H1 (cell line): ENCODE data around the gene SLC25A34. TPM values are rescaled to one million over a fixed set of nuclear protein-coding genes. Genes with fewer than 3 reads are reported as not detected.

Source experiments
- CTCF ChIA-PET: fragments of 300-600 bp; sonication (Branson Sonifier 250); formaldehyde crosslinking; loops from one replicate; lab custom pipeline; 2021; ENCODE audit not compliant: partially characterized antibody; lab: Charles Lee
- POLR2A ChIA-PET: fragments of 300-600 bp; sonication (Branson Sonifier 250); formaldehyde crosslinking; loops from one replicate; lab custom pipeline; 2021; ENCODE audit warnings: inconsistent platforms; ENCODE audit not compliant: partially characterized antibody; lab: Charles Lee
- DNase-seq, 2 experiments: peaks; one replicate each; pipeline versions ENCODE4 v3.0.0 to v3.0.0-alpha.2; 2010 to 2022; ENCODE audit warnings: low spot score in 2 of 2, low read depth in 1 of 2, mixed read lengths in 1 of 2
- FAIRE-seq: peaks from 2 replicates; lab custom pipeline; 2011; peaks lifted over from hg19 to GRCh38; lab: Jason Lieb, UNC
- H2AFZ ChIP-seq: 2 replicates; pipeline ENCODE4 v1.8.1; 2012; ENCODE audit warnings: low read length, inconsistent platforms
- H2AK5ac ChIP-seq: 2 replicates; pipeline ENCODE4 v1.6.1; 2013; ENCODE audit warnings: low read depth, low read length
- H2BK120ac ChIP-seq: replicated peaks from 2 replicates; pipeline ENCODE3; 2013; ENCODE audit warnings: low read depth, low read length, inconsistent platforms
- H2BK12ac ChIP-seq: 2 replicates; pipeline ENCODE4 v1.6.1; 2013; ENCODE audit warnings: low read depth, low read length
- H2BK15ac ChIP-seq: 2 replicates; pipeline ENCODE4 v1.6.1; 2013; ENCODE audit warnings: low read length
- H2BK20ac ChIP-seq: 2 replicates; pipeline ENCODE4 v1.6.1; 2013; ENCODE audit warnings: low read length
- H2BK5ac ChIP-seq: 2 replicates; pipeline ENCODE4 v1.6.1; 2013; ENCODE audit warnings: low read depth, low read length
- H3K14ac ChIP-seq: 2 replicates; pipeline ENCODE4 v1.6.1; 2013; ENCODE audit warnings: inconsistent platforms; ENCODE audit not compliant: insufficient read length
- H3K18ac ChIP-seq: 2 replicates; pipeline ENCODE4 v1.6.1; 2013; ENCODE audit warnings: low read length; ENCODE audit errors: extremely low read depth
- H3K23ac ChIP-seq: 2 replicates; pipeline ENCODE4 v1.6.1; 2013; ENCODE audit warnings: inconsistent platforms; ENCODE audit not compliant: insufficient read length
- H3K23me2 ChIP-seq: 2 replicates; pipeline ENCODE4 v1.6.1; 2013; ENCODE audit warnings: low read depth, low read length
- H3K27ac ChIP-seq: 2 replicates; pipeline ENCODE4 v1.6.1; 2011; ENCODE audit warnings: low read depth, low read length, inconsistent platforms
- H3K27me3 ChIP-seq, 4 experiments: replicated peaks in 1 of 4; 1 replicate in 1 of 4; 2 replicates in 3 of 4; pipeline versions ENCODE4 v1.6.1 to v1.8.1; 2011 to 2013; ENCODE audit warnings: low read length in 3 of 4, mild to moderate bottlenecking in 3 of 4, inconsistent platforms in 2 of 4, mixed read lengths in 2 of 4, moderate library complexity in 1 of 4; ENCODE audit not compliant: control insufficient read depth in 3 of 4, insufficient read depth in 3 of 4; ENCODE audit errors: extremely low read depth in 1 of 4
- H3K36me3 ChIP-seq, 4 experiments: 2 replicates each; pipeline versions ENCODE4 v1.6.1 to v1.8.1; 2011 to 2013; ENCODE audit warnings: mild to moderate bottlenecking in 4 of 4, low read length in 3 of 4, moderate library complexity in 2 of 4, control low read depth in 1 of 4, inconsistent platforms in 1 of 4; ENCODE audit not compliant: insufficient read depth in 4 of 4, control insufficient read depth in 2 of 4
- H3K4ac ChIP-seq: replicated peaks from 2 replicates; pipeline ENCODE3; 2013; ENCODE audit warnings: low read length, low read depth, mixed read lengths, inconsistent platforms; ENCODE audit not compliant: insufficient read length
- H3K4me1 ChIP-seq, 4 experiments: replicated peaks in 1 of 4; 1 replicate in 1 of 4; 2 replicates in 3 of 4; pipeline versions ENCODE4 v1.6.1 to v1.8.1; 2011 to 2013; ENCODE audit warnings: low read length in 3 of 4, inconsistent platforms in 2 of 4, mixed read lengths in 1 of 4; ENCODE audit not compliant: insufficient read depth in 4 of 4, control insufficient read depth in 3 of 4
- H3K4me2 ChIP-seq, 2 experiments: 2 replicates each; pipeline versions ENCODE4 v1.6.1 to v1.8.1; 2011 to 2013; ENCODE audit warnings: low read depth in 2 of 2, low read length in 2 of 2, control low read depth in 1 of 2, inconsistent platforms in 1 of 2, mild to moderate bottlenecking in 1 of 2; ENCODE audit not compliant: insufficient read depth in 1 of 2
- H3K4me3 ChIP-seq, 4 experiments: fragments of 200-600, 300-600 bp in 1 of 4; sonication (generic), shearing (Covaris generic), sonication (Bioruptor Twin) in 1 of 4; 2 replicates each; pipeline versions ENCODE4 v1.5.1 to v1.8.1; 2011 to 2016; ENCODE audit warnings: low read length in 4 of 4, low read depth in 3 of 4, control low read depth in 2 of 4, inconsistent platforms in 2 of 4, mild to moderate bottlenecking in 2 of 4, mixed read lengths in 1 of 4, moderate library complexity in 1 of 4; ENCODE audit not compliant: insufficient read depth in 2 of 4; ENCODE audit errors: extremely low read depth in 1 of 4
- H3K56ac ChIP-seq: replicated peaks from 2 replicates; pipeline ENCODE3; 2013; ENCODE audit warnings: low read depth, mild to moderate bottlenecking, mixed read lengths, low read length, inconsistent platforms; ENCODE audit not compliant: insufficient read length
- H3K79me1 ChIP-seq: 2 replicates; pipeline ENCODE4 v1.6.1; 2013; ENCODE audit warnings: low read depth, low read length, control low read depth
- H3K79me2 ChIP-seq, 2 experiments: 2 replicates each; pipeline versions ENCODE4 v1.6.1 to v1.8.1; 2012 to 2013; ENCODE audit warnings: low read length in 2 of 2, mild to moderate bottlenecking in 2 of 2, inconsistent platforms in 1 of 2; ENCODE audit not compliant: insufficient read depth in 2 of 2, control insufficient read depth in 1 of 2
- H3K9ac ChIP-seq, 4 experiments: replicated peaks in 1 of 4; 1 replicate in 1 of 4; 2 replicates in 3 of 4; pipeline versions ENCODE4 v1.6.1 to v1.8.1; 2011 to 2013; ENCODE audit warnings: low read depth in 3 of 4, low read length in 3 of 4, control low read depth in 2 of 4, mild to moderate bottlenecking in 2 of 4, moderate library complexity in 2 of 4, inconsistent platforms in 1 of 4; ENCODE audit errors: extremely low read depth in 1 of 4
- H3K9me3 ChIP-seq, 2 experiments: 2 replicates each; pipeline versions ENCODE4 v1.6.1 to v1.8.1; 2012 to 2013; ENCODE audit warnings: mild to moderate bottlenecking in 2 of 2, moderate library complexity in 2 of 2, control low read depth in 1 of 2, inconsistent platforms in 1 of 2, low read depth in 1 of 2, low read length in 1 of 2, mixed read lengths in 1 of 2; ENCODE audit not compliant: insufficient read depth in 2 of 2
- H4K20me1 ChIP-seq, 2 experiments: replicated peaks in 1 of 2; 2 replicates each; pipeline versions ENCODE3 to v1.8.1; 2011 to 2013; ENCODE audit warnings: inconsistent platforms in 2 of 2, low read length in 2 of 2, mild to moderate bottlenecking in 1 of 2; ENCODE audit not compliant: insufficient read depth in 2 of 2, control insufficient read depth in 1 of 2
- H4K5ac ChIP-seq: 2 replicates; pipeline ENCODE4 v1.6.1; 2013; ENCODE audit warnings: low read length, low read depth, mixed read lengths, inconsistent platforms; ENCODE audit not compliant: insufficient read length
- H4K8ac ChIP-seq: 2 replicates; pipeline ENCODE4 v1.8.0; 2013; ENCODE audit warnings: mild to moderate bottlenecking, moderate library complexity, low read length, inconsistent platforms; ENCODE audit not compliant: insufficient read depth; ENCODE audit errors: extremely low read depth
- H4K91ac ChIP-seq: replicated peaks from 2 replicates; pipeline ENCODE3; 2013; ENCODE audit warnings: low read length, mixed read lengths, inconsistent platforms; ENCODE audit not compliant: insufficient read length
- CREB1 ChIP-seq: IDR thresholded peaks from 2 replicates; pipeline ENCODE4 v1.6.1; 2012; ENCODE audit warnings: inconsistent platforms
- POLR2A ChIP-seq, 2 experiments: IDR thresholded peaks; 1 replicate in 1 of 2; 2 replicates in 1 of 2; pipeline ENCODE4 v1.6.1; 2011; ENCODE audit warnings: low read depth in 2 of 2, low read length in 2 of 2, mild to moderate bottlenecking in 2 of 2; ENCODE audit errors: control extremely low read depth in 1 of 2
- SRF ChIP-seq: IDR thresholded peaks from 2 replicates; pipeline ENCODE4 v1.6.1; 2011; ENCODE audit warnings: mild to moderate bottlenecking, low read depth, low read length, moderate library complexity
- TAF1 ChIP-seq: IDR thresholded peaks from 2 replicates; pipeline ENCODE4 v1.6.1; 2011; ENCODE audit warnings: mild to moderate bottlenecking, low read depth, low read length
- WGBS, 2 experiments: shearing (Covaris generic) in 1 of 2; methylation state at CpG; one replicate each; pipeline versions ENCODE4 v1.1.6 to v1.1.7; 2013 to 2015; ENCODE audit warnings: low lambda C conversion rate in 2 of 2, mixed read lengths in 2 of 2, inconsistent platforms in 1 of 2, low coverage in 1 of 2, missing lambda C conversion rate in 1 of 2; ENCODE audit not compliant: insufficient replicate concordance in 2 of 2, insufficient coverage in 1 of 2, insufficient read length in 1 of 2; ENCODE audit errors: extremely low coverage in 1 of 2, missing lambda C conversion rate in 1 of 2; 5-methylcytosine and 5-hydroxymethylcytosine counted together
- polyA plus RNA-seq, 7 experiments: library from polyadenylated mRNA; depleted of rRNA in 3 of 7; stranded (reverse) in 5 of 7; unstranded in 2 of 7; fragments of >200 nt in 5 of 7; fragments of 200-250 nt in 2 of 7; gene quantifications; 1 replicate in 5 of 7; 2 replicates in 1 of 7; 4 replicates in 1 of 7; pipeline versions ENCODE4 v1.2.1 to v1.2.3, GENCODE V29; 2011 to 2013; ENCODE audit warnings: missing spikeins in 2 of 7, mixed read lengths in 2 of 7
- total RNA-seq: library from RNA; stranded (reverse); fragmentation: NEBNext Ultra II Directional; extraction: Animal tissue kit (Norgen Biotek cat#: 25700); gene quantifications from 2 replicates; pipeline ENCODE4 v1.2.1, GENCODE V29; 2021

Gene SLC25A34
- total and polyA plus RNA-seq, 2 of the 8 experiments (the other 6 are each of a cell fraction or from before 2014, with no cell fraction given), result 0.48 to 0.62 TPM

DNA sequence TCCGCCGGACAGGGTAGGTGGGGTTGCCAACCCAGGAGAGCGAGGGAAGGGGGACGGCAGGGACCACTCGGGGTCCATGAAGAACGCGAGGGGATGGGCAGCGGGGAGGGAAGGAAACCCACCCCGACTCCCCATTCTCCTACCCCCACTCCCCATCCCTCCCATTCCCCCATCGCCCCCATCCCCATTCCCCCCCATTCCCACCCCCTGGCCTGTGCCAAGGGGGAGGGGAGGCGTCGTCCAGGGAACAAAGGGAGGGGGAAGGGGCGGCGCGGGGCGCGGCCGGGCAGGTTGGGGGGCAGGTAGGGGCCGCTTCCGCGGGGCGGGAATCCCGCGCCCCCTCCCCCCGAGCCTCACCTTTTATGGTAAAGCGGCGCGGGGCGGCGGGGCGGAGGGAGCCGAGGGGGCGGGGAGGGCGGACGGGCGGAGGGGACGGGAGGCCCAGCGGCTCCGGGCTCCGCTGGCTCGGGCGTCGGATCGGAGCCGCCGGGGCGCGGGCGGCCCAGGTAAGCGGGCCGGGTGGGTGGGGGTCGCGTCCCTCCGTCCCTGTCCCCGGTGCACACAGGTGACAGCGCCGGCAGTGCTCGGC lies 22.4 kb downstream of the SLC25A34 start, which contains the start of gene FBLIM1:
FBLIM1 (plus strand) TSS at position 453 of the 589 bp plus-strand sequence. CDS start 6,189 bp downstream, outside the sequence.
- Histone ChIP-seq H2BK5ac (peak within 1 kb of the TSS; percentile 60; the same call in 1 of the 2 replicates), H4K91ac (peak within 1 kb of the TSS; percentile 22), H3K36me3 (no peaks in the 10 kb centered on the region), H3K18ac (peak within 1 kb of the TSS; percentile 72), H3K4me1 (peaks cover 14 to 37% (median 30%) of the 10 kb centered on the region in 4 experiments), H2BK15ac (0 out of 2 replicates have a peak within 1 kb of the TSS, but pooled peaks have one; percentile 90), H2AK5ac (no peak within 1 kb of the TSS), H4K8ac (peak within 1 kb of the TSS; percentile 77), H3K23ac (no peak within 1 kb of the TSS), H4K5ac (peak within 1 kb of the TSS; percentile 86), H3K9ac (peak within 1 kb of the TSS; percentile 70 to 81 (median 79)), H3K56ac (peak within 1 kb of the TSS; percentile 74), H3K23me2 (peaks cover 10% of the 10 kb centered on the region; the same call in 1 of the 2 replicates), H2BK12ac (peak within 1 kb of the TSS; percentile 77; the same call in 1 of the 2 replicates), H3K14ac (no peak within 1 kb of the TSS), H2BK20ac (0 out of 2 replicates have a peak within 1 kb of the TSS, but pooled peaks have one; percentile 76), H2BK120ac (peak within 1 kb of the TSS; percentile 16), H3K79me2 (peaks cover 0 to 41% of the 10 kb centered on the region in 2 experiments; a peak in 2 of 4 replicates), H2AFZ (no peak within 1 kb of the TSS; the same call in 1 of the 2 replicates), H3K79me1 (peaks cover 11% of the 10 kb centered on the region), H3K9me3 (no peaks in the 10 kb centered on the region), H3K27ac (peak within 1 kb of the TSS; percentile 68), H3K4me2 (peak within 1 kb of the TSS; percentile 80 to 92), H4K20me1 (peaks cover 5 to 9% of the 10 kb centered on the region in 2 experiments), H3K27me3 (no peaks in the 10 kb centered on the region), H3K4ac (peak within 1 kb of the TSS; percentile 57), H3K4me3 (peak within 1 kb of the TSS; percentile 68 to 97 (median 84))
- no peak for FAIRE-seq
- peak in 1 of 2 experiments; percentile 79 for DNase-seq
- POLR2A ChIA-PET, result interaction anchor here (0.6 to 2.8 kb wide), 8 partner anchors 9 to 207 kb away, joined by 3 to 14 read pairs (median 4); no protein-coding TSS in a partner anchor
- CTCF ChIA-PET, result interaction anchor here (1.3 to 2.2 kb wide), 2 partner anchors 17 to 20 kb away, joined by 3 to 11 read pairs; no protein-coding TSS in a partner anchor
- TF ChIP-seq TAF1, result 0 out of 2 replicates have a peak, but pooled peaks have one; percentile 25
- TF ChIP-seq POLR2A (IDR thresholded peaks at IDR 0.05; ENCODE audit: control extremely low read depth in 1 of 2, low read depth in 2 of 2, low read length in 2 of 2), result peak in 1 of 2 experiments; percentile 49; a peak in 1 of 3 replicates
- TF ChIP-seq SRF, result peak; percentile 70; the same call in 1 of the 2 replicates
- TF ChIP-seq CREB1, result no peak
- WGBS, 2 experiments, result 0% methylated on average over 4 of the region's 58 CpGs; no CpG with 5 or more reads in 1 of the 2 experiments
